Heart left ventricle (tissue), 13 donors: ENCODE results near the gene JOSD2.

Source experiments
- POLR2A ChIP-seq, 2 donors: fragments of 450-650 bp; IDR thresholded peaks; one replicate each; pipeline ENCODE4 v1.6.1; 2017; ENCODE audit warnings: antibody characterized with exemption in 2 of 2, mild to moderate bottlenecking in 2 of 2, moderate library complexity in 2 of 2
- TF ChIP-seq, protein P1 (sequence below), 12 donors: fragments of 200-600 bp; sonication (generic) in 4 of 12; IDR thresholded peaks; one replicate each; pipeline versions ENCODE4 v1.5.0 to v1.8.0; 2018 to 2022; ENCODE audit warnings: antibody characterized with exemption in 12 of 12, mild to moderate bottlenecking in 5 of 12
- donor health status: ischemic (EF 13 %, LVEDD 7.1; RV severe dilation, severe dysfunction).
- donor health status: DM: no; HTN: yes; CAD: no.
- donor health status: DM: no; HTN: no; CAD: no.
- donor health status: ischemic (EF 25% LVEDD 6.9; RV normal size, moderate dysfunction).
- donor health status: ischemic (EF 25% LVEDD 5.7; RV mildly dilated, moderate dysfunction).
- donor health status: ischemic (EF 35%, LVEDD 5.7; RV mildly dilated, moderate dysfunction).
- donor health status: nonischemic (EF 11% LVEDD 7.7; RV severe dilation, severe dysfunction).
- donor health status: DM: yes; HTN: yes; CAD: no.
- donor health status: PGD.
- donor health status: ischemic (EF 29% LVEDD 5.4; RV normal size, mild dysfunction).
- donor health status: nonischemic (EF 23%, LVEDD 6.1; RV moderate dilation, normal function).

DNA sequence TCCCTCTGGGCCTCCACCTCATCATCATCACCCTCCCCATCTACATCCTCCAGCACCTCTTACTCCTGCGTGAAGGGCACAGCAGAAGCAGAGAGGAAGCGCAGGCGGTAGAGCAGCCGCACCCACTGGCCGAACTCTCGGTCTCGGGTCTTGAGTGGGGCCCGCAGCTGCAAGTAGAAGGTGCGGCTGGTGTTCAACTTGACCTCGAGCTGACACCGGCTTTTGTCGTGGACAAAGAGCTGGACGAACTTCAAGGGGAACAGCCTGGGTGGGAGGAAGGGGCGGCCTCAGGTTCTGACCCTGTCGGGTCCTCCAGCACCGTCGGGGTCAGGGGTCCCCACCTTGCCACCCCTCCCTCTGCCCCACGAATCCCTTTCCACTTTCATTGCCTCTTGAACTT, 43.4 kb downstream of the JOSD2 start:
- no peak for TF ChIP-seq POLR2A (IDR thresholded peaks at IDR 0.05)
- TF ChIP-seq, protein P1, sequence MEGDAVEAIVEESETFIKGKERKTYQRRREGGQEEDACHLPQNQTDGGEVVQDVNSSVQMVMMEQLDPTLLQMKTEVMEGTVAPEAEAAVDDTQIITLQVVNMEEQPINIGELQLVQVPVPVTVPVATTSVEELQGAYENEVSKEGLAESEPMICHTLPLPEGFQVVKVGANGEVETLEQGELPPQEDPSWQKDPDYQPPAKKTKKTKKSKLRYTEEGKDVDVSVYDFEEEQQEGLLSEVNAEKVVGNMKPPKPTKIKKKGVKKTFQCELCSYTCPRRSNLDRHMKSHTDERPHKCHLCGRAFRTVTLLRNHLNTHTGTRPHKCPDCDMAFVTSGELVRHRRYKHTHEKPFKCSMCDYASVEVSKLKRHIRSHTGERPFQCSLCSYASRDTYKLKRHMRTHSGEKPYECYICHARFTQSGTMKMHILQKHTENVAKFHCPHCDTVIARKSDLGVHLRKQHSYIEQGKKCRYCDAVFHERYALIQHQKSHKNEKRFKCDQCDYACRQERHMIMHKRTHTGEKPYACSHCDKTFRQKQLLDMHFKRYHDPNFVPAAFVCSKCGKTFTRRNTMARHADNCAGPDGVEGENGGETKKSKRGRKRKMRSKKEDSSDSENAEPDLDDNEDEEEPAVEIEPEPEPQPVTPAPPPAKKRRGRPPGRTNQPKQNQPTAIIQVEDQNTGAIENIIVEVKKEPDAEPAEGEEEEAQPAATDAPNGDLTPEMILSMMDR (IDR thresholded peaks at IDR 0.05): no peak
